ENCODE results near the gene HMGB4.

- TF ChIP-seq CTCF (IDR thresholded peaks at IDR 0.05) (no peak), EP300 (IDR thresholded peaks at IDR 0.05) (no peak)
Measured at GRCh38 chr1:33866281-33866680, 2.4 kb downstream of the HMGB4 start.

All from upper lobe of left lung (tissue), 4 donors.